ENCODE data around the gene CDH6.

- TF ChIP-seq, protein P1, sequence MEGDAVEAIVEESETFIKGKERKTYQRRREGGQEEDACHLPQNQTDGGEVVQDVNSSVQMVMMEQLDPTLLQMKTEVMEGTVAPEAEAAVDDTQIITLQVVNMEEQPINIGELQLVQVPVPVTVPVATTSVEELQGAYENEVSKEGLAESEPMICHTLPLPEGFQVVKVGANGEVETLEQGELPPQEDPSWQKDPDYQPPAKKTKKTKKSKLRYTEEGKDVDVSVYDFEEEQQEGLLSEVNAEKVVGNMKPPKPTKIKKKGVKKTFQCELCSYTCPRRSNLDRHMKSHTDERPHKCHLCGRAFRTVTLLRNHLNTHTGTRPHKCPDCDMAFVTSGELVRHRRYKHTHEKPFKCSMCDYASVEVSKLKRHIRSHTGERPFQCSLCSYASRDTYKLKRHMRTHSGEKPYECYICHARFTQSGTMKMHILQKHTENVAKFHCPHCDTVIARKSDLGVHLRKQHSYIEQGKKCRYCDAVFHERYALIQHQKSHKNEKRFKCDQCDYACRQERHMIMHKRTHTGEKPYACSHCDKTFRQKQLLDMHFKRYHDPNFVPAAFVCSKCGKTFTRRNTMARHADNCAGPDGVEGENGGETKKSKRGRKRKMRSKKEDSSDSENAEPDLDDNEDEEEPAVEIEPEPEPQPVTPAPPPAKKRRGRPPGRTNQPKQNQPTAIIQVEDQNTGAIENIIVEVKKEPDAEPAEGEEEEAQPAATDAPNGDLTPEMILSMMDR (conservative IDR thresholded peaks at IDR 0.05; ENCODE audit: low read depth in 2 of 2), result no peak
- no peak for TF ChIP-seq EZH2phosphoT487 (IDR thresholded peaks at IDR 0.05; ENCODE audit: unreplicated experiment)
- TF ChIP-seq, protein P2, sequence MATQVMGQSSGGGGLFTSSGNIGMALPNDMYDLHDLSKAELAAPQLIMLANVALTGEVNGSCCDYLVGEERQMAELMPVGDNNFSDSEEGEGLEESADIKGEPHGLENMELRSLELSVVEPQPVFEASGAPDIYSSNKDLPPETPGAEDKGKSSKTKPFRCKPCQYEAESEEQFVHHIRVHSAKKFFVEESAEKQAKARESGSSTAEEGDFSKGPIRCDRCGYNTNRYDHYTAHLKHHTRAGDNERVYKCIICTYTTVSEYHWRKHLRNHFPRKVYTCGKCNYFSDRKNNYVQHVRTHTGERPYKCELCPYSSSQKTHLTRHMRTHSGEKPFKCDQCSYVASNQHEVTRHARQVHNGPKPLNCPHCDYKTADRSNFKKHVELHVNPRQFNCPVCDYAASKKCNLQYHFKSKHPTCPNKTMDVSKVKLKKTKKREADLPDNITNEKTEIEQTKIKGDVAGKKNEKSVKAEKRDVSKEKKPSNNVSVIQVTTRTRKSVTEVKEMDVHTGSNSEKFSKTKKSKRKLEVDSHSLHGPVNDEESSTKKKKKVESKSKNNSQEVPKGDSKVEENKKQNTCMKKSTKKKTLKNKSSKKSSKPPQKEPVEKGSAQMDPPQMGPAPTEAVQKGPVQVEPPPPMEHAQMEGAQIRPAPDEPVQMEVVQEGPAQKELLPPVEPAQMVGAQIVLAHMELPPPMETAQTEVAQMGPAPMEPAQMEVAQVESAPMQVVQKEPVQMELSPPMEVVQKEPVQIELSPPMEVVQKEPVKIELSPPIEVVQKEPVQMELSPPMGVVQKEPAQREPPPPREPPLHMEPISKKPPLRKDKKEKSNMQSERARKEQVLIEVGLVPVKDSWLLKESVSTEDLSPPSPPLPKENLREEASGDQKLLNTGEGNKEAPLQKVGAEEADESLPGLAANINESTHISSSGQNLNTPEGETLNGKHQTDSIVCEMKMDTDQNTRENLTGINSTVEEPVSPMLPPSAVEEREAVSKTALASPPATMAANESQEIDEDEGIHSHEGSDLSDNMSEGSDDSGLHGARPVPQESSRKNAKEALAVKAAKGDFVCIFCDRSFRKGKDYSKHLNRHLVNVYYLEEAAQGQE (IDR thresholded peaks at IDR 0.05; ENCODE audit: unreplicated experiment), result no peak
These were observed 17.6 kb downstream of the CDH6 start for GRCh38 chr5:31211098-31211497.
